Measurements from ENCODE around the gene ITGAL.
"Not testable (repeated sequence)": the region's sequence is repeated elsewhere in the genome, so short reads cannot be mapped to it uniquely, and the experiment has no call there.

DNA sequence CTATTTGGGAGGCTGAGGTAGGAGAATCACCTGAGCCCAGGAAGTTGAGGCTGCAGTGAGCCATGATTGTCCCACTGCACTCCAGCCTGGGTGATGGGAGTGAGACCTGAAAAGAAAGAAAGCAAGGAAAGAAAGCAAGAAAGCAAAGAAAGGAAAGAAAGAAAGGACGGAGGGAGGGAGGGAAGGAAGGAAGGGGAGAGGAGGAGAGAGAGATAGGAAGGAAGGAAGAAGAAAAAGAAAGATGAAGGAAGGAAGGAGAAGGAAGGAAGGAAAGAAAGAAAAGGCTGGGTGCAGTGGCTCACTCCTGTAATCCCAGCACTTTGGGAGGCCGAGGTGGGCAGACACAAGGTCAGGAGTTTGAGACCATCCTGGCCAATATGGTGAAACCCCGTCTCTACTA, 5.2 kb downstream of the ITGAL start:
- TF ChIP-seq, protein P1, sequence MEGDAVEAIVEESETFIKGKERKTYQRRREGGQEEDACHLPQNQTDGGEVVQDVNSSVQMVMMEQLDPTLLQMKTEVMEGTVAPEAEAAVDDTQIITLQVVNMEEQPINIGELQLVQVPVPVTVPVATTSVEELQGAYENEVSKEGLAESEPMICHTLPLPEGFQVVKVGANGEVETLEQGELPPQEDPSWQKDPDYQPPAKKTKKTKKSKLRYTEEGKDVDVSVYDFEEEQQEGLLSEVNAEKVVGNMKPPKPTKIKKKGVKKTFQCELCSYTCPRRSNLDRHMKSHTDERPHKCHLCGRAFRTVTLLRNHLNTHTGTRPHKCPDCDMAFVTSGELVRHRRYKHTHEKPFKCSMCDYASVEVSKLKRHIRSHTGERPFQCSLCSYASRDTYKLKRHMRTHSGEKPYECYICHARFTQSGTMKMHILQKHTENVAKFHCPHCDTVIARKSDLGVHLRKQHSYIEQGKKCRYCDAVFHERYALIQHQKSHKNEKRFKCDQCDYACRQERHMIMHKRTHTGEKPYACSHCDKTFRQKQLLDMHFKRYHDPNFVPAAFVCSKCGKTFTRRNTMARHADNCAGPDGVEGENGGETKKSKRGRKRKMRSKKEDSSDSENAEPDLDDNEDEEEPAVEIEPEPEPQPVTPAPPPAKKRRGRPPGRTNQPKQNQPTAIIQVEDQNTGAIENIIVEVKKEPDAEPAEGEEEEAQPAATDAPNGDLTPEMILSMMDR (IDR thresholded peaks at IDR 0.05) = not testable (repeated sequence)
- TF ChIP-seq POLR2A (IDR thresholded peaks at IDR 0.05) = not testable (repeated sequence)
